Testis (tissue), 3 donors: Measurements from ENCODE around the gene NALCN. TPM values are rescaled to one million over a fixed set of nuclear protein-coding genes. Genes with fewer than 3 reads are reported as not detected.

Experiments used
- DNase-seq: peaks from one replicate; pipeline ENCODE4 v3.0.0-alpha.2; 2019
- H3K27ac ChIP-seq, 2 donors: fragments of 200-600 bp; sonication (generic); one replicate each; pipeline ENCODE4 v1.5.1; 2019
- H3K27me3 ChIP-seq: fragments of 200-600 bp; sonication (generic); one replicate; pipeline ENCODE4 v1.5.1; 2019
- H3K36me3 ChIP-seq: fragments of 200-600 bp; sonication (generic); one replicate; pipeline ENCODE4 v1.5.1; 2017; ENCODE audit warnings: low read depth; ENCODE audit errors: missing control alignments
- H3K4me1 ChIP-seq: fragments of 200-600 bp; sonication (generic); one replicate; pipeline ENCODE4 v1.5.1; 2019
- H3K4me3 ChIP-seq, 2 donors: fragments of 200-600 bp; sonication (generic); one replicate each; pipeline ENCODE4 v1.5.1; 2017 to 2019
- H3K9me3 ChIP-seq: fragments of 200-600 bp; sonication (generic); one replicate; pipeline ENCODE4 v1.5.1; 2017
- POLR2A ChIP-seq: fragments of 450-650 bp; IDR thresholded peaks from one replicate; pipeline ENCODE4 v1.6.1; 2017; ENCODE audit warnings: antibody characterized with exemption, mild to moderate bottlenecking, moderate library complexity
- WGBS, 2 donors: methylation state at CpG; one replicate each; pipeline ENCODE4 v1.1.5; 2018; 5-methylcytosine and 5-hydroxymethylcytosine counted together
- intact Hi-C: fragments of 100-400 bp; cut with DNase I; formaldehyde crosslinking; loops from one replicate; pipeline ENCODE4 v1.15.1; 2023; ENCODE audit warnings: low total_unique reads
- polyA plus RNA-seq: library from polyadenylated mRNA; stranded (reverse); fragments of 350-450 nt; fragmentation: Illumina TruSeq; extraction: RNeasy Lipid Tissue Mini Kit (QIAGEN cat#74804); gene quantifications from one replicate; pipeline ENCODE4 v1.2.3, GENCODE V29; 2014; ENCODE audit warnings: low read depth, low replicate concordance; ENCODE audit not compliant: insufficient read depth
- total RNA-seq, 2 donors: library from RNA; depleted of rRNA; stranded (reverse); fragments of >200 nt; gene quantifications; one replicate each; pipeline ENCODE4 v1.2.3, GENCODE V29; 2016
- TF ChIP-seq, protein P1 (sequence below), 3 experiments: fragments of 450-650 bp in 2 of 3; fragments of 200-600 bp in 1 of 3; sonication (generic) in 1 of 3; IDR thresholded peaks; one replicate each; pipeline ENCODE4 v1.5.1; 2016 to 2019; ENCODE audit warnings: antibody characterized with exemption in 3 of 3, mild to moderate bottlenecking in 2 of 3, moderate library complexity in 1 of 3

Gene NALCN
- total and polyA plus RNA-seq, 3 donors from 2014 or later: 2.9 to 4.0 (median 3.2) TPM

DNA sequence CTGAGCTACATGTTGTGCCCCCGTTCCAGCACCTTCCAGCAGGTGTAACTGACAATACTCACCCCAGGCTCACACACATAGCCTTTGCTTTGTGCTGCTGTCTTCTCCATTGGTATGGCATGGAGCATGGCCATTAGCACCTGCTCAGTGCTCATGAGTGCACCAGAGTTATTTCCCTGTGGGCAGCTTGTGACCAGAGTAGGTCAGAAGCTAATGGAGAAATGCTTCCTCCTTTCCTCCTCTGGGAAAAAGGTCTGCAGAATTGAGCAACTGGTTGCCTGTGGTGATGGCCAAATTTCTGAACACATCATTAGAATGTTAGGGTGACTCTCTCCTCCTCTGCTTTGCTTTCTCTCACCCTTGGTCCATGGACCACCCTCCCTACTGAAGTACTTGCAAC, 397.2 kb downstream of the NALCN start:
- 95 to 100% methylated on average over 1 of the region's 1 CpG for WGBS, 2 donors
- Histone ChIP-seq H3K4me1 (no peaks in the 10 kb centered on the region), H3K9me3 (no peaks in the 10 kb centered on the region), H3K27me3 (no peaks in the 10 kb centered on the region), H3K27ac (no peak overlapping the region), H3K36me3 (no peaks in the 10 kb centered on the region), H3K4me3 (no peak overlapping the region)
- TF ChIP-seq, protein P1, sequence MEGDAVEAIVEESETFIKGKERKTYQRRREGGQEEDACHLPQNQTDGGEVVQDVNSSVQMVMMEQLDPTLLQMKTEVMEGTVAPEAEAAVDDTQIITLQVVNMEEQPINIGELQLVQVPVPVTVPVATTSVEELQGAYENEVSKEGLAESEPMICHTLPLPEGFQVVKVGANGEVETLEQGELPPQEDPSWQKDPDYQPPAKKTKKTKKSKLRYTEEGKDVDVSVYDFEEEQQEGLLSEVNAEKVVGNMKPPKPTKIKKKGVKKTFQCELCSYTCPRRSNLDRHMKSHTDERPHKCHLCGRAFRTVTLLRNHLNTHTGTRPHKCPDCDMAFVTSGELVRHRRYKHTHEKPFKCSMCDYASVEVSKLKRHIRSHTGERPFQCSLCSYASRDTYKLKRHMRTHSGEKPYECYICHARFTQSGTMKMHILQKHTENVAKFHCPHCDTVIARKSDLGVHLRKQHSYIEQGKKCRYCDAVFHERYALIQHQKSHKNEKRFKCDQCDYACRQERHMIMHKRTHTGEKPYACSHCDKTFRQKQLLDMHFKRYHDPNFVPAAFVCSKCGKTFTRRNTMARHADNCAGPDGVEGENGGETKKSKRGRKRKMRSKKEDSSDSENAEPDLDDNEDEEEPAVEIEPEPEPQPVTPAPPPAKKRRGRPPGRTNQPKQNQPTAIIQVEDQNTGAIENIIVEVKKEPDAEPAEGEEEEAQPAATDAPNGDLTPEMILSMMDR (IDR thresholded peaks at IDR 0.05): no peak
- TF ChIP-seq POLR2A: no peak
- intact Hi-C loops: no loop called here
- DNase-seq: no peak

DNA sequence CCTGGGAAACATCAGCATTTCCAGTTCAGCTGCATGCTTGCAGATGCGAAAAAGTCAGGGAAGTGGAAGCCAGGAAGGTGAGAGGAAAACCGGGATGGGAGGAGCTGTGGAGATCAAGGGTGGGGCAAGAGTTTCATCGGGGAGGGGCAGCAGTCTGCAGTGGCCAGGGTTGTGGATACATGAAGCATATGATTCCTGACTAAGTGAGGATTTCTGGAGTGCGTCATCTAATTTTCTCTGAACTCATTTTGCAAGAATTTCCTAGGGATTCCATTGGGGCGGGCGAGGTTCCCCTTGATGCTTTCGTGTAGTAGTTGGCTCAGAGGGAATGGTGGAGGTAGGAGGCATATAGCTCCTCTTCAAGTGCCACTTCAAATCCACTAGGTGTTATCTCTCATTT, 397.6 kb downstream of the NALCN start:
- no peaks in the 10 kb centered on the region for H3K9me3 ChIP-seq
- WGBS, 2 donors: 68 to 74% methylated on average over 7 of the region's 7 CpGs
- no peak overlapping the region for H3K27ac ChIP-seq

DNA sequence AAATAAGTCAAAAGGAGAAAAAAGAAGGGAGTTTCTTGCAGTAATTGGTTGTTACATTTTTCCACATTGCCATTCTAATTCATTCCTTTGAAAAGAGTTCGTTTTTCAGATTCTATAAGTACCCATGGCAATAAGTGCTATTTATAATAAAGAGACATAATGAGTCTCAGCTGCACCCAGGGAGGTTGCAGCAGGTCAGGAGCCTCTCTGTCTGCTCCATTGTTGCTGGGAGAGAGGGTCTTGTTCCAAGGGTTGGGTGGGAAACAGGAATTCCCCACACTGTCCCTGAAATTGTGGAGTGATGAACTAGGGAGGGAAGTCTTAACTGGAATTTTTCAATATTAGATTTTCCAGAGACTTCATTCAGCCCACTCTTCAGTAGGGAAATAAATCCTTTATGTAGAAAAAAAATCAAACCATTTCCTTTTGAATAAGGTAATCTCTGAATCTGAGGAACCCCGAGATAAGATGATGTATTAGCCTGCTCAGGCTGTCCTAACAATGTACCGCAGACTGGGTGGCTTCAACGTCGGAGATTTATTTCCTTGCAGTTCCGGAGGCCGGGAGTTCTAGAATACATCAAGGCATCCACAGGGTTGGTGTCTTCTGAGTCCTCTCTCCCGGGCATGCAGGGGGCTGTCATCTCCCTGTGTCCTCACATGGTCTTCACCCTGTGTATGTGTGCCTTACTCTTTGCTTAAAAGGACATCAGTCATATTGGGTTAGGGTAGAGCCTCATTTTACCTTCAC, 399.0 kb downstream of the NALCN start:
- no peaks in the 10 kb centered on the region for H3K9me3 ChIP-seq
- H3K27ac ChIP-seq: no peak overlapping the region
- H3K4me1 ChIP-seq: no peaks in the 10 kb centered on the region
- no peak overlapping the region for H3K4me3 ChIP-seq
- intact Hi-C loops: no loop called here
- TF ChIP-seq POLR2A: no peak
- TF ChIP-seq, protein P1 (IDR thresholded peaks at IDR 0.05): no peak
- 23 to 25% methylated on average over 8 of the region's 8 CpGs for WGBS, 2 donors
- H3K27me3 ChIP-seq: no peaks in the 10 kb centered on the region
- no peak for DNase-seq
- no peaks in the 10 kb centered on the region for H3K36me3 ChIP-seq

More for the DNA sequence above, 397.6 kb downstream of the NALCN start:
- Histone ChIP-seq H3K27me3 (no peaks in the 10 kb centered on the region), H3K36me3 (no peaks in the 10 kb centered on the region), H3K4me1 (no peaks in the 10 kb centered on the region), H3K4me3 (no peak overlapping the region)
- DNase-seq: no peak
- TF ChIP-seq, protein P1 (IDR thresholded peaks at IDR 0.05): no peak
- no peak for TF ChIP-seq POLR2A
- intact Hi-C loops: no loop called here

DNA sequence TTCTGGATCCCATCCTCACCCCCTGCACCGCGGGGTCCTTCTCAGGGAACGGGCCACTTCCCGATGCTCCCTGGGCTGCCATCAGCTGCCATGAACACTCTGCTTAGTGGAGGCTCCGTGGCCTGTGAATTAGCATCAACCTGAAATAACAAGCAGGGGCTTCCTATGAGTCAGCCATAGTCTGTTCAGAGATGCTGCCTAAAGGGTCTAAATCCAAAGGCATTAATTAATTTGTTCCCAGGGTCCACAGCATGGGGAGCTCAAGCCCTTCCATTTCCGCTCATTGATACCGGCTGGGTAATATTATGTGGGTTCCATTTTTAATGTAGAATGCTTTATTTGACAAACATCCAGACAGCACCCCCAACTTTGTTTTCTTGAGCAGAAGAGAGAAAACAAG, 399.8 kb downstream of the NALCN start:
- H3K4me3 ChIP-seq: no peak overlapping the region
- 77 to 90% methylated on average over 6 to 7 of the region's 7 CpGs for WGBS, 2 donors
- intact Hi-C loops: no loop called here

More for the DNA sequence above, 399.8 kb downstream of the NALCN start:
- no peaks in the 10 kb centered on the region for H3K9me3 ChIP-seq
- no peak overlapping the region for H3K27ac ChIP-seq
- H3K27me3 ChIP-seq: no peaks in the 10 kb centered on the region
- H3K4me1 ChIP-seq: no peaks in the 10 kb centered on the region
- no peak for DNase-seq
- no peak for TF ChIP-seq POLR2A
- TF ChIP-seq, protein P1 (IDR thresholded peaks at IDR 0.05): no peak
- H3K36me3 ChIP-seq: no peaks in the 10 kb centered on the region
